D721Med (cell line): ENCODE measurements around the gene MS4A6A.
A peak's percentile ranks its signal among the peaks of the same experiment; 100 is the strongest.
"Not testable (repeated sequence)": the region's sequence is repeated elsewhere in the genome, so short reads cannot be mapped to it uniquely, and the experiment has no call there.

Source experiments
- DNase-seq: peaks from one replicate; pipeline ENCODE4 v3.0.0; 2011; ENCODE audit warnings: low spot score; ENCODE audit not compliant: insufficient read length
- FAIRE-seq: peaks from 2 replicates; lab custom pipeline; 2011; peaks lifted over from hg19 to GRCh38; lab: Jason Lieb, UNC
- CTCF ChIP-seq: IDR thresholded peaks from 2 replicates; pipeline ENCODE4 v1.5.1; 2012; ENCODE audit warnings: mild to moderate bottlenecking, control low read depth; ENCODE audit not compliant: insufficient read depth; ENCODE audit errors: missing control alignments

MS4A6A gene

GRCh38 chr11:60209977-60210376 lies 27.1 kb upstream of the MS4A6A start:
- TF ChIP-seq CTCF = no peak
- no peak for DNase-seq
- FAIRE-seq = no peak

GRCh38 chr11:60208951-60209350 lies 26.1 kb upstream of the MS4A6A start:
- FAIRE-seq = no peak
- DNase-seq = no peak
- no peak for TF ChIP-seq CTCF

GRCh38 chr11:60208146-60208895 lies 25.4 kb upstream of the MS4A6A start:
- FAIRE-seq (no peak), DNase-seq (no peak)
- no peak for TF ChIP-seq CTCF

- TF ChIP-seq CTCF = no peak
- DNase-seq (no peak), FAIRE-seq (no peak)
These were observed 23.7 kb upstream of the MS4A6A start for GRCh38 chr11:60206616-60207015.

GRCh38 chr11:60204922-60205321 lies 22.0 kb upstream of the MS4A6A start:
- DNase-seq (no peak), FAIRE-seq (no peak)
- TF ChIP-seq CTCF = no peak

GRCh38 chr11:60201334-60201733 lies 18.5 kb upstream of the MS4A6A start:
- FAIRE-seq, DNase-seq: not testable (repeated sequence)

- TF ChIP-seq CTCF = no peak
- no peak for DNase-seq
- no peak for FAIRE-seq
These were observed 14.6 kb upstream of the MS4A6A start for GRCh38 chr11:60197442-60197841.

GRCh38 chr11:60195923-60196368 lies 13.1 kb upstream of the MS4A6A start:
- FAIRE-seq = peak; percentile 16
- no peak for TF ChIP-seq CTCF
- no peak for DNase-seq
